B cell (primary cell): ENCODE results near the gene TSC22D1. TPM values are rescaled to one million over a fixed set of nuclear protein-coding genes. Genes with fewer than 3 reads are reported as not detected.
"Not testable (repeated sequence)": the region's sequence is repeated elsewhere in the genome, so short reads cannot be mapped to it uniquely, and the experiment has no call there.

ENCODE experiments used
- ATAC-seq: fragments of 200-7000 bp; cut with Tn5 transposase; one replicate; pipeline ENCODE4 v1.10.0; 2021; ENCODE audit warnings: low read depth, mild to moderate bottlenecking, moderate number of reproducible peaks, moderate library complexity
- CTCF ChIA-PET: fragments of 350-600 bp; sonication (Branson Sonifier 250); formaldehyde crosslinking; loops from one replicate; lab custom pipeline; 2021; ENCODE audit warnings: antibody characterized with exemption, inconsistent platforms; lab: Charles Lee
- POLR2A ChIA-PET: fragments of 350-600 bp; sonication (Branson Sonifier 250); formaldehyde crosslinking; loops from one replicate; lab custom pipeline; 2021; ENCODE audit warnings: antibody characterized with exemption; lab: Charles Lee
- DNase-seq: peaks from one replicate; pipeline ENCODE4 v3.0.0; 2013
- H2AFZ ChIP-seq: 2 replicates; pipeline ENCODE4 v1.6.1; 2012; ENCODE audit warnings: mild to moderate bottlenecking, low read depth, low read length; ENCODE audit not compliant: insufficient read depth, poor library complexity, severe bottlenecking
- H3K27ac ChIP-seq, 2 donors: 1 replicate in 1 of 2; 2 replicates in 1 of 2; pipeline ENCODE4 v1.5.1; 2012 to 2013; ENCODE audit warnings: low read length in 2 of 2, mild to moderate bottlenecking in 2 of 2, moderate library complexity in 1 of 2
- H3K27me3 ChIP-seq, 4 experiments: fragments of 200-600 bp in 1 of 4; sonication (generic) in 1 of 4; replicated peaks in 1 of 4; 1 replicate in 2 of 4; 2 replicates in 2 of 4; pipeline versions ENCODE4 v1.6.1 to v1.7.0; 2013 to 2016; ENCODE audit warnings: low read length in 3 of 4, mild to moderate bottlenecking in 2 of 4, mixed read lengths in 1 of 4, moderate library complexity in 1 of 4; ENCODE audit not compliant: insufficient read depth in 4 of 4, control insufficient read depth in 3 of 4; ENCODE audit errors: control extremely low read depth in 1 of 4
- H3K36me3 ChIP-seq, 2 experiments: replicated peaks in 1 of 2; 1 replicate in 1 of 2; 2 replicates in 1 of 2; pipeline versions ENCODE4 v1.6.1 to v1.7.1; 2013; ENCODE audit warnings: low read length in 1 of 2; ENCODE audit not compliant: insufficient read depth in 2 of 2, control insufficient read depth in 1 of 2; ENCODE audit errors: control extremely low read depth in 1 of 2, extremely low read depth in 1 of 2
- H3K4me1 ChIP-seq, 2 donors: fragments of 200-600 bp in 1 of 2; sonication (generic) in 1 of 2; 1 replicate in 1 of 2; 2 replicates in 1 of 2; pipeline versions ENCODE4 v1.5.1 to v1.6.1; 2013 to 2017; ENCODE audit warnings: low read length in 2 of 2; ENCODE audit not compliant: control insufficient read depth in 2 of 2, insufficient read depth in 2 of 2
- H3K4me2 ChIP-seq: replicated peaks from 2 replicates; pipeline ENCODE3; 2012; ENCODE audit warnings: mild to moderate bottlenecking, low read depth, low read length; ENCODE audit not compliant: poor library complexity, severe bottlenecking
- H3K4me3 ChIP-seq, 5 experiments: fragments of 200-600 bp in 1 of 5; sonication (generic) in 1 of 5; 1 replicate in 3 of 5; 2 replicates in 2 of 5; pipeline versions ENCODE4 v1.5.1 to v1.7.0; 2011 to 2016; ENCODE audit warnings: low read length in 4 of 5, mild to moderate bottlenecking in 4 of 5, low read depth in 2 of 5, control low read depth in 1 of 5, moderate library complexity in 1 of 5; ENCODE audit not compliant: insufficient read depth in 1 of 5; ENCODE audit errors: control extremely low read depth in 1 of 5, extremely low read depth in 1 of 5
- H3K79me2 ChIP-seq: fragments of 200-600 bp; sonication (generic); one replicate; pipeline ENCODE4 v1.6.0; 2016; ENCODE audit warnings: low read length; ENCODE audit not compliant: control insufficient read depth, insufficient read depth
- H3K9ac ChIP-seq: fragments of 200-600 bp; sonication (generic); 2 replicates; pipeline ENCODE4 v1.6.1; 2017; ENCODE audit warnings: mild to moderate bottlenecking, low read length, moderate library complexity
- H3K9me3 ChIP-seq, 3 donors: one replicate each; pipeline versions ENCODE4 v1.6.1 to v1.7.1; 2013; ENCODE audit warnings: low read length in 2 of 3; ENCODE audit not compliant: control insufficient read depth in 2 of 3, insufficient read depth in 1 of 3; ENCODE audit errors: control extremely low read depth in 1 of 3
- H4K20me1 ChIP-seq: 2 replicates; pipeline ENCODE4 v1.6.0; 2012; ENCODE audit warnings: mild to moderate bottlenecking, low read length; ENCODE audit not compliant: insufficient read depth, control insufficient read depth, poor library complexity, severe bottlenecking
- H3K27ac Mint-ChIP-seq: one replicate; pipeline ENCODE4 v1.8.0; 2021; ENCODE audit warnings: mixed read lengths
- H3K27me3 Mint-ChIP-seq: one replicate; pipeline ENCODE4 v1.8.0; 2021; ENCODE audit warnings: mixed read lengths
- H3K4me1 Mint-ChIP-seq: one replicate; pipeline ENCODE4 v1.8.0; 2021; ENCODE audit warnings: mixed read lengths
- H3K4me3 Mint-ChIP-seq: one replicate; pipeline ENCODE4 v1.8.0; 2021; ENCODE audit warnings: mixed read lengths
- H3K9me3 Mint-ChIP-seq: one replicate; pipeline ENCODE4 v1.8.0; 2022; ENCODE audit warnings: mixed read lengths; ENCODE audit not compliant: insufficient read depth
- EZH2 ChIP-seq: IDR thresholded peaks from 2 replicates; pipeline ENCODE4 v1.6.1; 2012; ENCODE audit warnings: borderline replicate concordance, low read depth, mild to moderate bottlenecking, moderate library complexity, low read length; ENCODE audit not compliant: insufficient read depth, poor library complexity, severe bottlenecking
- WGBS: methylation state at CpG from one replicate; pipeline ENCODE4 v1.1.5; 2013; ENCODE audit warnings: missing lambda C conversion rate; ENCODE audit not compliant: insufficient coverage; 5-methylcytosine and 5-hydroxymethylcytosine counted together
- intact Hi-C: fragments of 100-400 bp; cut with micrococcal nuclease; formaldehyde crosslinking; loops from one replicate; pipeline ENCODE4 v1.10.0; 2022
- polyA plus RNA-seq: library from polyadenylated mRNA; depleted of rRNA; stranded (reverse); fragments of >200 nt; gene quantifications from 2 replicates; pipeline ENCODE4 v1.2.3, GENCODE V29; 2012
- total RNA-seq, 2 donors: library from RNA; stranded (reverse); fragments of 120-200 nt in 1 of 2; gene quantifications; 1 replicate in 1 of 2; 2 replicates in 1 of 2; pipeline versions ENCODE4 v1.2.3 to v1.2.4, GENCODE V29; 2013 to 2022
- TF ChIP-seq, protein P1 (sequence below): fragments of 200-600 bp; IDR thresholded peaks from one replicate; pipeline ENCODE4 v1.8.0; 2022; ENCODE audit warnings: antibody characterized with exemption, mild to moderate bottlenecking

The TSC22D1 gene
- total and polyA plus RNA-seq, 2 donors (not counting 1 experiment from before 2014, with no cell fraction given): 7.0 to 36.6 TPM

DNA sequence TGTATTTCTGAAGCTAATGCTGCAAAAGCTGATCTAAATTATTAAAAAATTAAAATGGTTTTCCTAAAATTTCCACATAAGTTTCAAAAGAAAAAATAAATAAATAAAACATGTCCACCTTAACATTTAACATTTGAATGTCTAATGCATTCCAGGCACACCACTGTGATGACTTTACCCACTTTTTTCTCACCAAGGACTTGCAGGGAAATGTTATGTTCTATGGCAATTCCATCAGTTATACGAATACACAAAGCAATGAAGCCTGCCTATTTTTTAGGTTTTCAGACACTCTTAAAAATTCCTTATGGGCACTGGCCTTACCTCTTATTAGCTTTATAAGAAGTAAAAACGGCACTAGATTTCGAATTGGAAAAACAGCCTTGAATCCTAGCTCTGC lies 10.2 kb downstream of the TSC22D1 start:
- CTCF ChIA-PET: interaction anchor here (1.2 kb wide), 1 partner anchor 20 kb away, joined by 3 read pairs; no protein-coding TSS in a partner anchor
- H3K4me3 Mint-ChIP-seq: no peak overlapping the region

DNA sequence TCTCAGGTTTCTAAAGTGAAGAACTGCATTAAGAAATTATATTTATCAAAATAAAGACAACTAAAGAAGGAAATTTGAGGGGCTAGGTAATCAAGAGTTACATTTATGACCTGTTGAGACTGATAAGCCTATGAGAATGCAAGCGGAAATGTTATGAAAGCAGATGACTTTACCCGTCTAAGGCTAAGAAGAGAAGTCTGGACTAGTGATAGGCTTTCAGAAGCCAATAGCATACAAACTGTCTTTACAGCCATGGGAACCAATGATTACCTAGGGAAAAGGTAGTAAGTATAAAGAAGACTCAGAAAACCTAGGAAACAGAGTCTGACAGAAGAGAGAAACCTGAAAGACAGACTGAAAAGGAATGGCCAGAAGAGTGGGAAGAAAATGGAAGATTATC lies 11.2 kb downstream of the TSC22D1 start:
- Mint-ChIP-seq H3K4me3 (no peak overlapping the region), H3K27ac (no peak overlapping the region), H3K9me3 (no peaks in the 10 kb centered on the region), H3K4me1 (peaks cover 2% of the 10 kb centered on the region), H3K27me3 (no peaks in the 10 kb centered on the region)
- no peak overlapping the region for H2AFZ ChIP-seq
- H3K36me3 ChIP-seq: no peaks in the 10 kb centered on the region
- no peaks in the 10 kb centered on the region for H3K27me3 ChIP-seq
- CTCF ChIA-PET: no interaction called here
- no peak overlapping the region for H3K4me3 ChIP-seq
- no peaks in the 10 kb centered on the region for H3K4me1 ChIP-seq
- H3K27ac ChIP-seq: no peak overlapping the region
- POLR2A ChIA-PET: no interaction called here
- no peak overlapping the region for H3K9ac ChIP-seq
- DNase-seq: no peak
- ATAC-seq: no peak
- intact Hi-C loops: no loop called here
- H3K4me2 ChIP-seq: no peak overlapping the region
- H4K20me1 ChIP-seq: no peaks in the 10 kb centered on the region
- H3K79me2 ChIP-seq: peaks cover 4% of the 10 kb centered on the region
- TF ChIP-seq, protein P1, sequence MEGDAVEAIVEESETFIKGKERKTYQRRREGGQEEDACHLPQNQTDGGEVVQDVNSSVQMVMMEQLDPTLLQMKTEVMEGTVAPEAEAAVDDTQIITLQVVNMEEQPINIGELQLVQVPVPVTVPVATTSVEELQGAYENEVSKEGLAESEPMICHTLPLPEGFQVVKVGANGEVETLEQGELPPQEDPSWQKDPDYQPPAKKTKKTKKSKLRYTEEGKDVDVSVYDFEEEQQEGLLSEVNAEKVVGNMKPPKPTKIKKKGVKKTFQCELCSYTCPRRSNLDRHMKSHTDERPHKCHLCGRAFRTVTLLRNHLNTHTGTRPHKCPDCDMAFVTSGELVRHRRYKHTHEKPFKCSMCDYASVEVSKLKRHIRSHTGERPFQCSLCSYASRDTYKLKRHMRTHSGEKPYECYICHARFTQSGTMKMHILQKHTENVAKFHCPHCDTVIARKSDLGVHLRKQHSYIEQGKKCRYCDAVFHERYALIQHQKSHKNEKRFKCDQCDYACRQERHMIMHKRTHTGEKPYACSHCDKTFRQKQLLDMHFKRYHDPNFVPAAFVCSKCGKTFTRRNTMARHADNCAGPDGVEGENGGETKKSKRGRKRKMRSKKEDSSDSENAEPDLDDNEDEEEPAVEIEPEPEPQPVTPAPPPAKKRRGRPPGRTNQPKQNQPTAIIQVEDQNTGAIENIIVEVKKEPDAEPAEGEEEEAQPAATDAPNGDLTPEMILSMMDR: no peak
- TF ChIP-seq EZH2: no peak
- no CpG with 5 or more reads among the region's 2 CpGs for WGBS
- H3K9me3 ChIP-seq: no peaks in the 10 kb centered on the region

More for the DNA sequence above, 10.2 kb downstream of the TSC22D1 start:
- Histone ChIP-seq H4K20me1 (no peaks in the 10 kb centered on the region), H3K9me3 (no peaks in the 10 kb centered on the region), H3K9ac (no peak overlapping the region), H3K27ac (no peak overlapping the region), H3K36me3 (no peaks in the 10 kb centered on the region), H3K79me2 (peaks cover 4% of the 10 kb centered on the region), H2AFZ (no peak overlapping the region), H3K27me3 (no peaks in the 10 kb centered on the region), H3K4me2 (no peak overlapping the region), H3K4me3 (no peak overlapping the region), H3K4me1 (no peaks in the 10 kb centered on the region)
- no CpG with 5 or more reads among the region's 3 CpGs for WGBS
- intact Hi-C loops: no loop called here
- H3K9me3 Mint-ChIP-seq: no peaks in the 10 kb centered on the region
- TF ChIP-seq, protein P1: no peak
- no peak for TF ChIP-seq EZH2
- ATAC-seq: no peak
- no peak overlapping the region for H3K27ac Mint-ChIP-seq
- POLR2A ChIA-PET: no interaction called here
- H3K27me3 Mint-ChIP-seq: no peaks in the 10 kb centered on the region
- peaks cover 2% of the 10 kb centered on the region for H3K4me1 Mint-ChIP-seq
- no peak for DNase-seq

DNA sequence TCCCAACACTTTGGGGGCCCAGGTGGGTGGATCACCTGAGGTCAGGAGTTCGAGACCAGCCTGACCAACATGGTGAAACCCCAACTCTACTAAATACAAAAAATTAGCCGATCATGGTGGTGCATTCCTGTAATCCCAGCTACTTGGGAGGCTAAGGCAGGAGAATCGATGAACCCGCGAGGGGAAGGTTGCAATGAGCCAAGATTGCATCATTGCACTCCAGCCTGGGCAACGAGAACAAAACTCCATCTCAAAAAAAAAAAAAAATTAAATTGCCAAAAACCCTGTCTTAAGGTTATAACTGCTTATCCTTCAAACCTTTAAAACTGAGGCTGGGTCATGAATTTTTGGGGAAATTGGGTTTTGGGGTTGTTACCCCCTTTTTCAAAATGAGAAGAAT lies 13.3 kb downstream of the TSC22D1 start:
- H3K79me2 ChIP-seq, H2AFZ ChIP-seq, DNase-seq, CTCF ChIA-PET, H3K27me3 Mint-ChIP-seq, H3K36me3 ChIP-seq, H3K9me3 ChIP-seq, H3K9me3 Mint-ChIP-seq, intact Hi-C loops, H3K4me2 ChIP-seq, H3K27ac Mint-ChIP-seq, POLR2A ChIA-PET, H3K4me1 ChIP-seq, H3K9ac ChIP-seq, H4K20me1 ChIP-seq, H3K27ac ChIP-seq, ATAC-seq, H3K27me3 ChIP-seq, H3K4me1 Mint-ChIP-seq, H3K4me3 ChIP-seq, H3K4me3 Mint-ChIP-seq: not testable (repeated sequence)
- WGBS: 96% methylated on average over 2 of the region's 6 CpGs
